Measurements from ENCODE around the gene TMEM170B. TPM values are rescaled to one million over a fixed set of nuclear protein-coding genes. Genes with fewer than 3 reads are reported as not detected.

TMEM170B gene
- total and polyA plus RNA-seq, 2 of the 8 experiments (the other 6 are each of a cell fraction or from before 2014, with no cell fraction given), result 0.80 to 4.3 TPM

- no peak for TF ChIP-seq ATF2 (IDR thresholded peaks at IDR 0.05; ENCODE audit: low read length)
These were observed 85.7 kb downstream of the TMEM170B start (continued) for GRCh38 chr6:11623272-11623671.
